ENCODE results near the gene CBFB. TPM values are rescaled to one million over a fixed set of nuclear protein-coding genes. Genes with fewer than 3 reads are reported as not detected.

The CBFB gene
- total and polyA plus RNA-seq, 2 of the 13 experiments (the other 11 are each of a cell fraction or from before 2014, with no cell fraction given): 22.1 to 70.8 TPM

GRCh38 chr16:67142342-67142741 is 113.4 kb downstream of the CBFB start:
- ATAC-seq (no peak; the same call in 2 of the 3 replicates), DNase-seq (ENCODE audit: low spot score) (no peak), FAIRE-seq (no peak)
- Histone ChIP-seq H4K20me1 (ENCODE audit: insufficient read depth, low read length) (no peaks in the 10 kb centered on the region), H2AFZ (ENCODE audit: low read length) (no peak overlapping the region), H3K4me3 (replicated peaks in 1 of 3; ENCODE audit: insufficient read depth in 1 of 3, low read depth in 2 of 3, low read length in 3 of 3) (no peak overlapping the region), H3K9ac (ENCODE audit: insufficient read depth, low read depth, low read length) (no peak overlapping the region), H3K36me3 (replicated peaks in 1 of 2; ENCODE audit: control insufficient read depth in 1 of 2, insufficient read depth in 2 of 2, low read length in 2 of 2) (peaks cover 81 to 99% of the 10 kb centered on the region in 2 experiments), H3K4me1 (ENCODE audit: insufficient read depth, low read length) (peaks cover 8% of the 10 kb centered on the region), H3K27me3 (ENCODE audit: control insufficient read depth in 1 of 2, insufficient read depth in 2 of 2, low read length in 2 of 2) (no peaks in the 10 kb centered on the region), H3K27ac (ENCODE audit: extremely low read length, insufficient read depth, low read length) (no peak overlapping the region), H3K9me3 (ENCODE audit: low read length) (no peaks in the 10 kb centered on the region), H3K4me2 (ENCODE audit: low read depth, low read length) (no peak overlapping the region), H3K79me2 (ENCODE audit: insufficient read depth, low read length) (no peaks in the 10 kb centered on the region)
- in situ Hi-C loops (cut with HindIII; ENCODE audit: extremely low pct_ligation_motif_present, low pct_unique_long_range_greater_than_20kb) (no loop called here), intact Hi-C loops (cut with micrococcal nuclease; ENCODE audit: unreplicated experiment) (no loop called here)
- peak; percentile 94 for TF ChIP-seq AGO2 (optimal IDR thresholded peaks at IDR 0.05; ENCODE audit: low read depth, low read length)
- TF ChIP-seq ZNF879 (CRISPR knock-in tag; IDR thresholded peaks at IDR 0.05): no peak
- ChIA-PET POLR2A (interaction anchor here (0.5 to 4.1 kb wide), 2 partner anchors 8 to 119 kb away, joined by 4 to 16 read pairs; partner anchors contain the start of gene B3GNT9), CTCF (ENCODE audit: low intra/inter-chr PET ratio, low total read pairs) (no interaction called here)
- BruUV-seq (replicated peaks): no TSS peak
- 100% methylated on average over 3 of the region's 9 CpGs for WGBS (ENCODE audit: low lambda C conversion rate)

- Histone ChIP-seq H3K4me2 (ENCODE audit: low read depth, low read length) (no peak overlapping the region), H3K27me3 (ENCODE audit: control insufficient read depth in 1 of 2, insufficient read depth in 2 of 2, low read length in 2 of 2) (no peaks in the 10 kb centered on the region), H3K27ac (ENCODE audit: extremely low read length, insufficient read depth, low read length) (no peak overlapping the region), H3K9ac (ENCODE audit: insufficient read depth, low read depth, low read length) (no peak overlapping the region), H2AFZ (ENCODE audit: low read length) (no peak overlapping the region), H4K20me1 (ENCODE audit: insufficient read depth, low read length) (peaks cover 9% of the 10 kb centered on the region; the same call in 1 of the 2 replicates), H3K9me3 (ENCODE audit: low read length) (no peaks in the 10 kb centered on the region), H3K4me1 (ENCODE audit: insufficient read depth, low read length) (peaks cover 8% of the 10 kb centered on the region), H3K4me3 (replicated peaks in 1 of 3; ENCODE audit: insufficient read depth in 1 of 3, low read depth in 2 of 3, low read length in 3 of 3) (no peak overlapping the region), H3K36me3 (replicated peaks in 1 of 2; ENCODE audit: control insufficient read depth in 1 of 2, insufficient read depth in 2 of 2, low read length in 2 of 2) (peaks cover 70 to 91% of the 10 kb centered on the region in 2 experiments), H3K79me2 (ENCODE audit: insufficient read depth, low read length) (no peaks in the 10 kb centered on the region)
- CTCF ChIA-PET (ENCODE audit: low intra/inter-chr PET ratio, low total read pairs): no interaction called here
- TF ChIP-seq HNRNPK (IDR thresholded peaks at IDR 0.05; ENCODE audit: low read depth, low read length, poor library complexity, severe bottlenecking): no peak
- no peak for TF ChIP-seq HNF4G (IDR thresholded peaks at IDR 0.05; ENCODE audit: borderline replicate concordance, low read depth, low read length)
- TF ChIP-seq HNF4G (CRISPR knock-in tag; IDR thresholded peaks at IDR 0.05; ENCODE audit: borderline replicate concordance, low read depth): no peak
- TF ChIP-seq ZEB1 (IDR thresholded peaks at IDR 0.05; ENCODE audit: insufficient replicate concordance, low read depth): no peak
- 0 out of 4 replicates have a peak, but pooled peaks of 1 of the 2 experiments have one; percentile 33 for TF ChIP-seq POLR2A (IDR thresholded peaks at IDR 0.05; ENCODE audit: insufficient read depth in 1 of 2, low read depth in 2 of 2, low read length in 2 of 2)
- no peak for TF ChIP-seq MTA3 (CRISPR knock-in tag; IDR thresholded peaks at IDR 0.05)
- TF ChIP-seq ZNF629 (CRISPR knock-in tag; conservative IDR thresholded peaks at IDR 0.05): no peak
- no peak for TF ChIP-seq HOXA5 (CRISPR knock-in tag; IDR thresholded peaks at IDR 0.05)
- TF ChIP-seq ZNF788 (CRISPR knock-in tag; IDR thresholded peaks at IDR 0.05; ENCODE audit: borderline replicate concordance): no peak
- peak; percentile 63 for TF ChIP-seq AGO2 (optimal IDR thresholded peaks at IDR 0.05; ENCODE audit: low read depth, low read length)
- TF ChIP-seq MTF2 (CRISPR knock-in tag; IDR thresholded peaks at IDR 0.05; ENCODE audit: borderline replicate concordance): no peak
- no TSS peak for BruUV-seq (replicated peaks)
- in situ Hi-C loops (cut with HindIII; ENCODE audit: extremely low pct_ligation_motif_present, low pct_unique_long_range_greater_than_20kb) (no loop called here), intact Hi-C loops (cut with micrococcal nuclease; ENCODE audit: unreplicated experiment) (no loop called here)
- WGBS (ENCODE audit: low lambda C conversion rate): 100% methylated on average over 2 of the region's 2 CpGs
- ATAC-seq (no peak), FAIRE-seq (no peak), DNase-seq (ENCODE audit: low spot score) (no peak)
- POLR2A ChIA-PET: no interaction called here
Measured at GRCh38 chr16:67144943-67145342, 116.0 kb downstream of the CBFB start.
